T47D (cell line): ENCODE data around the gene SHISAL2B.
"Not testable (repeated sequence)": the region's sequence is repeated elsewhere in the genome, so short reads cannot be mapped to it uniquely, and the experiment has no call there.

Experiments used
- DNase-seq, 2 experiments: peaks; one replicate each; pipeline versions ENCODE4 v3.0.0 to v3.0.0-alpha.2; 2011 to 2012; ENCODE audit warnings: low read depth in 1 of 2, low spot score in 1 of 2
- JUND ChIP-seq: IDR thresholded peaks from 2 replicates; pipeline ENCODE4 v1.6.1; 2012; ENCODE audit warnings: low read depth
- in situ Hi-C: cut with HindIII; loops from 2 replicates; pipeline ENCODE4 v1.10.0; 2016; ENCODE audit warnings: low sequenced_read_pairs, low pct_unique_long_range_greater_than_20kb

Gene SHISAL2B

GRCh38 chr5:64678374-64678773 lies 11.9 kb upstream of the SHISAL2B start:
- no peak for TF ChIP-seq JUND
- no peak for DNase-seq
- in situ Hi-C loops = no loop called here

- in situ Hi-C loops = no loop called here
- no peak for TF ChIP-seq JUND
- DNase-seq = peak in 1 of 2 experiments; percentile 23
These were observed 10.0 kb upstream of the SHISAL2B start for GRCh38 chr5:64680289-64680688.

GRCh38 chr5:64682608-64683007 lies 7.7 kb upstream of the SHISAL2B start:
- no peak for TF ChIP-seq JUND
- peak in 1 of 2 experiments; percentile 18 for DNase-seq
- in situ Hi-C loops = no loop called here

- in situ Hi-C loops = no loop called here
- no peak for DNase-seq
- no peak for TF ChIP-seq JUND
These were observed 4.4 kb upstream of the SHISAL2B start for GRCh38 chr5:64685866-64686265.

- no peak for TF ChIP-seq JUND
- in situ Hi-C loops = no loop called here
- no peak for DNase-seq
These were observed 1.9 kb upstream of the SHISAL2B start for GRCh38 chr5:64688391-64688790.

GRCh38 chr5:64688965-64689364 lies 1.3 kb upstream of the SHISAL2B start:
- DNase-seq = no peak
- in situ Hi-C loops = no loop called here
- TF ChIP-seq JUND = no peak

GRCh38 chr5:64690104-64690416 lies 243 bp upstream of the SHISAL2B start:
- TF ChIP-seq JUND = no peak
- no peak for DNase-seq
- in situ Hi-C loops = no loop called here

GRCh38 chr5:64691291-64691690 lies 988 bp downstream of the SHISAL2B start:
- DNase-seq = no peak
- in situ Hi-C loops = no loop called here
- no peak for TF ChIP-seq JUND

GRCh38 chr5:64693636-64694035 lies 3.3 kb downstream of the SHISAL2B start:
- in situ Hi-C loops = no loop called here
- no peak for TF ChIP-seq JUND

GRCh38 chr5:64696414-64696813 lies 6.1 kb downstream of the SHISAL2B start:
- in situ Hi-C loops, DNase-seq: not testable (repeated sequence)

More at GRCh38 chr5:64693636-64694035, 3.3 kb downstream of the SHISAL2B start:
- DNase-seq = no peak

GRCh38 chr5:64700765-64701164 lies 10.5 kb downstream of the SHISAL2B start:
- in situ Hi-C loops = no loop called here
- no peak for TF ChIP-seq JUND
- DNase-seq = no peak

GRCh38 chr5:64706074-64706473 lies 15.8 kb downstream of the SHISAL2B start:
- in situ Hi-C loops, DNase-seq: not testable (repeated sequence)

GRCh38 chr5:64707191-64707590 lies 16.9 kb downstream of the SHISAL2B start:
- no peak for TF ChIP-seq JUND
- in situ Hi-C loops = no loop called here
- DNase-seq = no peak

- DNase-seq, in situ Hi-C loops: not testable (repeated sequence)
These were observed 24.2 kb downstream of the SHISAL2B start for GRCh38 chr5:64714495-64714894.

GRCh38 chr5:64722588-64722987 lies 32.3 kb downstream of the SHISAL2B start:
- in situ Hi-C loops = no loop called here
- TF ChIP-seq JUND = no peak

More at GRCh38 chr5:64722588-64722987, 32.3 kb downstream of the SHISAL2B start:
- DNase-seq = no peak
